ENCODE measurements around the gene CDK2AP2. TPM values are rescaled to one million over a fixed set of nuclear protein-coding genes. Genes with fewer than 3 reads are reported as not detected.
A peak's percentile ranks its signal among the peaks of the same experiment; 100 is the strongest.

The CDK2AP2 gene
- total and polyA plus RNA-seq, 2 of the 8 experiments (the other 6 are each of a cell fraction or from before 2014, with no cell fraction given), result 49.6 to 65.1 TPM

DNA sequence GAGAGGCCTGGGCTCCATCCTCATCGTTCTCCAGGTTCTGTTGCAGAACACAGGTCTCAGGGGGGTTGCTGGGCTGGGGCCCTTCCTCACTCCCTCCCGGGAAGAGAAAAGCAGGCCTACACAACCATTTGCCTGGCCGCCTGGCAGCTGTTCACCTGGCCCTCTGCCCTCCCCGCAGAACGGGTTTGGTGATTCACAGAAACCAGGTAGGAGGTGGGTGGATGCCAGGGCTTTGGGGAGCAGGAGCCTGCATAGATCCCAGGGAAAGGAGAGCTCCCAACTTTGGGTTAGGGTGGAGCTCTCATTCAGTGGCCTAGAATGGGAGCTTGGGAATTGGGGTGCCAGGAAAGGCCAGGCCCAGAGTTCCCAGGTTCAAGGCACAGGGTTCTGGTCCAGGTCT is 39.9 kb downstream of the CDK2AP2 start:
- peak overlapping the region; percentile 55 to 90 (median 76); a peak in 7 of 8 replicates for H3K4me3 ChIP-seq (ENCODE audit: extremely low read depth in 1 of 4, insufficient read depth in 2 of 4, low read depth in 3 of 4, low read length in 4 of 4)
- peaks cover 6% of the 10 kb centered on the region for H3K23me2 ChIP-seq (ENCODE audit: low read depth, low read length)
- ChIA-PET POLR2A (ENCODE audit: partially characterized antibody) (interaction anchor here (0.6 to 4.6 kb wide), 32 partner anchors 9 to 296 kb away, joined by 3 to 36 read pairs (median 4); partner anchors contain the start of genes CABP4, CARNS1, CORO1B and GPR152), CTCF (ENCODE audit: partially characterized antibody) (interaction anchor here (0.6 to 2.3 kb wide), 17 partner anchors 9 to 298 kb away, joined by 3 to 15 read pairs (median 3); partner anchors contain the start of genes CARNS1, CORO1B, PITPNM1 and PPP1CA)
- no peak overlapping the region; the same call in 1 of the 2 replicates for H4K8ac ChIP-seq (ENCODE audit: extremely low read depth, insufficient read depth, low read length)
- peak overlapping the region; percentile 81 to 86 for H3K4me2 ChIP-seq (ENCODE audit: insufficient read depth in 1 of 2, low read depth in 2 of 2, low read length in 2 of 2)
- H2BK5ac ChIP-seq (ENCODE audit: low read depth, low read length), result no peak overlapping the region
- no peaks in the 10 kb centered on the region for H3K27me3 ChIP-seq (replicated peaks in 1 of 4; ENCODE audit: control insufficient read depth in 3 of 4, extremely low read depth in 1 of 4, insufficient read depth in 3 of 4, low read length in 3 of 4)
- DNase-seq (ENCODE audit: low read depth in 1 of 2, low spot score in 2 of 2) (no peak), FAIRE-seq (no peak)
- H2BK20ac ChIP-seq (ENCODE audit: low read length), result no peak overlapping the region
- H2AK5ac ChIP-seq (ENCODE audit: low read depth, low read length), result no peak overlapping the region
- no peak overlapping the region for H2AFZ ChIP-seq (ENCODE audit: low read length)
- H3K56ac ChIP-seq (replicated peaks; ENCODE audit: insufficient read length, low read depth, low read length), result no peak overlapping the region
- peaks cover 2 to 14% (median 6%) of the 10 kb centered on the region in 4 experiments; a peak in 6 of 7 replicates for H3K4me1 ChIP-seq (replicated peaks in 1 of 4; ENCODE audit: control insufficient read depth in 3 of 4, insufficient read depth in 4 of 4, low read length in 3 of 4)
- no peak overlapping the region for H4K5ac ChIP-seq (ENCODE audit: insufficient read length, low read depth, low read length)
- peaks cover 0 to 3% of the 10 kb centered on the region in 2 experiments; a peak in 2 of 4 replicates for H3K79me2 ChIP-seq (ENCODE audit: control insufficient read depth in 1 of 2, insufficient read depth in 2 of 2, low read length in 2 of 2)
- H3K79me1 ChIP-seq (ENCODE audit: low read depth, low read length), result peaks cover 2% of the 10 kb centered on the region
- H3K9me3 ChIP-seq (ENCODE audit: insufficient read depth in 2 of 2, low read depth in 1 of 2, low read length in 1 of 2), result no peaks in the 10 kb centered on the region
- H4K20me1 ChIP-seq (replicated peaks in 1 of 2; ENCODE audit: control insufficient read depth in 1 of 2, insufficient read depth in 2 of 2, low read length in 2 of 2), result peaks cover 0 to 3% of the 10 kb centered on the region in 2 experiments
- no peaks in the 10 kb centered on the region for H3K36me3 ChIP-seq (ENCODE audit: control insufficient read depth in 2 of 4, insufficient read depth in 4 of 4, low read length in 3 of 4)
- H2BK120ac ChIP-seq (replicated peaks; ENCODE audit: low read depth, low read length), result no peak overlapping the region
- 85% methylated on average over 5 of the region's 5 CpGs; no CpG with 5 or more reads in 1 of the 2 experiments for WGBS, 2 experiments (ENCODE audit: extremely low coverage in 1 of 2, insufficient coverage in 1 of 2, insufficient read length in 1 of 2, insufficient replicate concordance in 2 of 2, low coverage in 1 of 2, low lambda C conversion rate in 2 of 2, missing lambda C conversion rate in 1 of 2)
- peak overlapping the region in 1 of 4 experiments; percentile 59; a peak in 2 of 7 replicates for H3K9ac ChIP-seq (replicated peaks in 1 of 4; ENCODE audit: extremely low read depth in 1 of 4, low read depth in 3 of 4, low read length in 3 of 4)
- H3K14ac ChIP-seq (ENCODE audit: insufficient read length), result no peak overlapping the region
- H3K18ac ChIP-seq (ENCODE audit: extremely low read depth, low read length), result no peak overlapping the region
- no peak overlapping the region for H2BK12ac ChIP-seq (ENCODE audit: low read depth, low read length)
- H3K4ac ChIP-seq (replicated peaks; ENCODE audit: insufficient read length, low read depth, low read length), result no peak overlapping the region
- H3K27ac ChIP-seq (ENCODE audit: low read depth, low read length), result no peak overlapping the region
- no peak overlapping the region for H4K91ac ChIP-seq (replicated peaks; ENCODE audit: insufficient read length, low read length)
- H3K23ac ChIP-seq (ENCODE audit: insufficient read length), result no peak overlapping the region
- H2BK15ac ChIP-seq (ENCODE audit: low read length), result no peak overlapping the region
- TF ChIP-seq POLR2AphosphoS5 (IDR thresholded peaks at IDR 0.05; ENCODE audit: low read depth, low read length) (no peak), YY1 (IDR thresholded peaks at IDR 0.05; ENCODE audit: low read depth, low read length) (no peak), CREB1 (IDR thresholded peaks at IDR 0.05) (no peak), RFX5 (IDR thresholded peaks at IDR 0.05; ENCODE audit: borderline replicate concordance, low read depth, low read length) (no peak), KDM5A (IDR thresholded peaks at IDR 0.05; ENCODE audit: low read length) (no peak), PHF8 (conservative IDR thresholded peaks at IDR 0.05; ENCODE audit: low read depth, low read length) (no peak), HDAC6 (IDR thresholded peaks at IDR 0.05; ENCODE audit: low read depth, low read length) (no peak), SIN3A (conservative IDR thresholded peaks at IDR 0.05 in 1 of 2, IDR thresholded peaks at IDR 0.05 in 1 of 2; ENCODE audit: low read depth in 1 of 2, low read length in 2 of 2) (no peak), SIRT6 (IDR thresholded peaks at IDR 0.05; ENCODE audit: low read length) (no peak), BCL11A (IDR thresholded peaks at IDR 0.05; ENCODE audit: low read depth in 2 of 2, low read length in 2 of 2) (no peak), SAP30 (IDR thresholded peaks at IDR 0.05; ENCODE audit: insufficient read depth, insufficient replicate concordance, low read length) (no peak)
- TF ChIP-seq, protein P1, sequence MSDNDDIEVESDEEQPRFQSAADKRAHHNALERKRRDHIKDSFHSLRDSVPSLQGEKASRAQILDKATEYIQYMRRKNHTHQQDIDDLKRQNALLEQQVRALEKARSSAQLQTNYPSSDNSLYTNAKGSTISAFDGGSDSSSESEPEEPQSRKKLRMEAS (IDR thresholded peaks at IDR 0.05), result no peak
- TF ChIP-seq, protein P2, sequence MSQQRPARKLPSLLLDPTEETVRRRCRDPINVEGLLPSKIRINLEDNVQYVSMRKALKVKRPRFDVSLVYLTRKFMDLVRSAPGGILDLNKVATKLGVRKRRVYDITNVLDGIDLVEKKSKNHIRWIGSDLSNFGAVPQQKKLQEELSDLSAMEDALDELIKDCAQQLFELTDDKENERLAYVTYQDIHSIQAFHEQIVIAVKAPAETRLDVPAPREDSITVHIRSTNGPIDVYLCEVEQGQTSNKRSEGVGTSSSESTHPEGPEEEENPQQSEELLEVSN (IDR thresholded peaks at IDR 0.05), result no peak
